NCI-H2227 (cell line): ENCODE measurements around the gene ADAMTSL2.

Source experiments
- DNase-seq: peaks from one replicate; lab custom pipeline; 2025; ENCODE audit not compliant: unreplicated experiment; lab: John Stamatoyannopoulos, UW

ADAMTSL2 gene

GRCh38 chr9:133532937-133533668, 1.4 kb upstream of the ADAMTSL2 start:
- peak; percentile 16 for DNase-seq

- no peak for DNase-seq
Measured at GRCh38 chr9:133533857-133534256, 647 bp upstream of the ADAMTSL2 start.

GRCh38 chr9:133535306-133535877, 888 bp downstream of the ADAMTSL2 start:
- no peak for DNase-seq

GRCh38 chr9:133536080-133536479, 1.6 kb downstream of the ADAMTSL2 start:
- no peak for DNase-seq

GRCh38 chr9:133536536-133536935, 2.0 kb downstream of the ADAMTSL2 start:
- no peak for DNase-seq

- no peak for DNase-seq
Measured at GRCh38 chr9:133537257-133537656, 2.8 kb downstream of the ADAMTSL2 start.

GRCh38 chr9:133538176-133538575, 3.7 kb downstream of the ADAMTSL2 start:
- no peak for DNase-seq

GRCh38 chr9:133538851-133539833, 4.6 kb downstream of the ADAMTSL2 start:
- no peak for DNase-seq

GRCh38 chr9:133539991-133540697, 5.6 kb downstream of the ADAMTSL2 start:
- DNase-seq: no peak

- DNase-seq: no peak
Measured at GRCh38 chr9:133540698-133541025, 6.2 kb downstream of the ADAMTSL2 start.

GRCh38 chr9:133542002-133542401, 7.5 kb downstream of the ADAMTSL2 start:
- no peak for DNase-seq

- DNase-seq: no peak
Measured at GRCh38 chr9:133543772-133544467, 9.4 kb downstream of the ADAMTSL2 start.

- no peak for DNase-seq
Measured at GRCh38 chr9:133545494-133546286, 11.2 kb downstream of the ADAMTSL2 start.

GRCh38 chr9:133546287-133546680, 11.8 kb downstream of the ADAMTSL2 start:
- DNase-seq: no peak

GRCh38 chr9:133547116-133547515, 12.6 kb downstream of the ADAMTSL2 start:
- no peak for DNase-seq

- no peak for DNase-seq
Measured at GRCh38 chr9:133551446-133551845, 16.9 kb downstream of the ADAMTSL2 start.

- DNase-seq: peak; percentile 30
Measured at GRCh38 chr9:133552236-133552635, 17.7 kb downstream of the ADAMTSL2 start.

- no peak for DNase-seq
Measured at GRCh38 chr9:133553123-133553522, 18.6 kb downstream of the ADAMTSL2 start.

GRCh38 chr9:133553973-133554713, 19.6 kb downstream of the ADAMTSL2 start:
- DNase-seq: no peak
